ENCODE results near the gene ZSCAN5A. TPM values are rescaled to one million over a fixed set of nuclear protein-coding genes. Genes with fewer than 3 reads are reported as not detected.

Gene ZSCAN5A
- total RNA-seq, 4 donors from 2014 or later = 5.1 to 21.3 (median 10.1) TPM

- no peak for TF ChIP-seq CTCF (IDR thresholded peaks at IDR 0.05)
- no peak for TF ChIP-seq EP300 (IDR thresholded peaks at IDR 0.05)
- peak overlapping the region; percentile 94 to 99 (median 98) for H3K27ac ChIP-seq
- H3K27me3 ChIP-seq = no peaks in the 10 kb centered on the region
- no peaks in the 10 kb centered on the region for H3K9me3 ChIP-seq
- DNase-seq (ENCODE audit: low spot score in 2 of 2) = peak in 1 of 2 donors; percentile 9
- peaks cover 0 to 31% (median 0%) of the 10 kb centered on the region in 3 donors for H3K36me3 ChIP-seq
- peak overlapping the region; percentile 46 to 75 (median 66) for H3K4me3 ChIP-seq
- H3K4me1 ChIP-seq = peaks cover 0 to 17% (median 3%) of the 10 kb centered on the region in 4 donors
- 0 to 1% methylated on average over 9 of the region's 9 CpGs for WGBS, 2 donors
These were observed 640 bp downstream of the ZSCAN5A start for GRCh38 chr19:56314018-56314380.

- 74 to 75% methylated on average over 10 of the region's 10 CpGs for WGBS, 2 donors
- H3K4me1 ChIP-seq = peaks cover 0 to 17% (median 3%) of the 10 kb centered on the region in 4 donors
- H3K9me3 ChIP-seq = no peaks in the 10 kb centered on the region
- no peaks in the 10 kb centered on the region for H3K27me3 ChIP-seq
- DNase-seq (ENCODE audit: low spot score in 2 of 2) = no peak
- H3K36me3 ChIP-seq = peaks cover 0 to 41% (median 0%) of the 10 kb centered on the region in 3 donors
- peak overlapping the region in 1 of 4 donors; percentile 99 for H3K27ac ChIP-seq
- TF ChIP-seq EP300 (IDR thresholded peaks at IDR 0.05) (no peak), POLR2A (IDR thresholded peaks at IDR 0.05) (no peak), CTCF (IDR thresholded peaks at IDR 0.05) (no peak)
- no peak overlapping the region for H3K4me3 ChIP-seq
These were observed 1.6 kb downstream of the ZSCAN5A start for GRCh38 chr19:56312787-56313657.

GRCh38 chr19:56312342-56312741, 2.3 kb downstream of the ZSCAN5A start:
- DNase-seq (ENCODE audit: low spot score in 2 of 2) = no peak
- Histone ChIP-seq H3K4me3 (no peak overlapping the region), H3K9me3 (no peaks in the 10 kb centered on the region), H3K27me3 (no peaks in the 10 kb centered on the region), H3K4me1 (peaks cover 0 to 17% (median 3%) of the 10 kb centered on the region in 4 donors), H3K36me3 (peaks cover 0 to 47% (median 0%) of the 10 kb centered on the region in 3 donors), H3K27ac (no peak overlapping the region)
- TF ChIP-seq CTCF (IDR thresholded peaks at IDR 0.05) = no peak
- no peak for TF ChIP-seq EP300 (IDR thresholded peaks at IDR 0.05)
- no peak for TF ChIP-seq POLR2A (IDR thresholded peaks at IDR 0.05)
- WGBS, 2 donors = 57 to 68% methylated on average over 4 of the region's 4 CpGs

- H3K36me3 ChIP-seq = peaks cover 0 to 57% (median 0%) of the 10 kb centered on the region in 3 donors
- H3K27ac ChIP-seq = no peak overlapping the region
- no peaks in the 10 kb centered on the region for H3K9me3 ChIP-seq
- H3K4me3 ChIP-seq = no peak overlapping the region
- no peak for TF ChIP-seq CTCF (IDR thresholded peaks at IDR 0.05)
- no peak for TF ChIP-seq EP300 (IDR thresholded peaks at IDR 0.05)
- TF ChIP-seq POLR2A (IDR thresholded peaks at IDR 0.05) = no peak
- 76 to 79% methylated on average over 8 of the region's 8 CpGs for WGBS, 2 donors
- DNase-seq (ENCODE audit: low spot score in 2 of 2) = no peak
- no peaks in the 10 kb centered on the region for H3K27me3 ChIP-seq
- peaks cover 0 to 11% (median under 1%) of the 10 kb centered on the region in 4 donors for H3K4me1 ChIP-seq
These were observed 4.2 kb downstream of the ZSCAN5A start for GRCh38 chr19:56310462-56310861.

- DNase-seq (ENCODE audit: low spot score in 2 of 2) = no peak
- 79% methylated on average over 11 of the region's 11 CpGs for WGBS, 2 donors
These were observed 5.0 kb downstream of the ZSCAN5A start for GRCh38 chr19:56309511-56310185.

More at GRCh38 chr19:56309511-56310185, 5.0 kb downstream of the ZSCAN5A start:
- TF ChIP-seq POLR2A (IDR thresholded peaks at IDR 0.05) = no peak
- peak in 4 of 5 experiments; percentile 24 to 42 (median 36) for TF ChIP-seq CTCF (IDR thresholded peaks at IDR 0.05)
- TF ChIP-seq EP300 (IDR thresholded peaks at IDR 0.05) = no peak
- no peaks in the 10 kb centered on the region for H3K9me3 ChIP-seq
- no peak overlapping the region for H3K27ac ChIP-seq
- H3K27me3 ChIP-seq = no peaks in the 10 kb centered on the region
- no peak overlapping the region for H3K4me3 ChIP-seq
- peaks cover 0 to 65% (median 0%) of the 10 kb centered on the region in 3 donors for H3K36me3 ChIP-seq
- peaks cover 0 to 9% (median 0%) of the 10 kb centered on the region in 4 donors for H3K4me1 ChIP-seq

Data from tibial nerve (tissue), 4 donors.